ENCODE data around the gene PARD3B. TPM values are rescaled to one million over a fixed set of nuclear protein-coding genes. Genes with fewer than 3 reads are reported as not detected.
A peak's percentile ranks its signal among the peaks of the same experiment; 100 is the strongest.

Gene PARD3B
- total RNA-seq, 1 experiment from 2014 or later = 7.6 TPM

- ChIA-PET POLR2A (ENCODE audit: low non-redundant PET) (no interaction called here), CTCF (no interaction called here)
- Histone ChIP-seq H3K36me3 (ENCODE audit: insufficient read depth, low read length, poor library complexity, severe bottlenecking) (no peaks in the 10 kb centered on the region), H3K4me3 (ENCODE audit: low read depth, low read length, poor library complexity, severe bottlenecking) (no peak overlapping the region), H3K27ac (ENCODE audit: low read depth, low read length, poor library complexity, severe bottlenecking) (no peak overlapping the region), H3K4me1 (ENCODE audit: insufficient read depth, low read length, poor library complexity, severe bottlenecking) (no peaks in the 10 kb centered on the region), H3K9me3 (ENCODE audit: low read depth, low read length, poor library complexity, severe bottlenecking) (no peaks in the 10 kb centered on the region), H3K27me3 (replicated peaks; ENCODE audit: insufficient read depth, low read depth, low read length, poor library complexity) (no peaks in the 10 kb centered on the region)
- intact Hi-C loops (cut with micrococcal nuclease; ENCODE audit: unreplicated experiment) = no loop called here
- TF ChIP-seq, protein P1, sequence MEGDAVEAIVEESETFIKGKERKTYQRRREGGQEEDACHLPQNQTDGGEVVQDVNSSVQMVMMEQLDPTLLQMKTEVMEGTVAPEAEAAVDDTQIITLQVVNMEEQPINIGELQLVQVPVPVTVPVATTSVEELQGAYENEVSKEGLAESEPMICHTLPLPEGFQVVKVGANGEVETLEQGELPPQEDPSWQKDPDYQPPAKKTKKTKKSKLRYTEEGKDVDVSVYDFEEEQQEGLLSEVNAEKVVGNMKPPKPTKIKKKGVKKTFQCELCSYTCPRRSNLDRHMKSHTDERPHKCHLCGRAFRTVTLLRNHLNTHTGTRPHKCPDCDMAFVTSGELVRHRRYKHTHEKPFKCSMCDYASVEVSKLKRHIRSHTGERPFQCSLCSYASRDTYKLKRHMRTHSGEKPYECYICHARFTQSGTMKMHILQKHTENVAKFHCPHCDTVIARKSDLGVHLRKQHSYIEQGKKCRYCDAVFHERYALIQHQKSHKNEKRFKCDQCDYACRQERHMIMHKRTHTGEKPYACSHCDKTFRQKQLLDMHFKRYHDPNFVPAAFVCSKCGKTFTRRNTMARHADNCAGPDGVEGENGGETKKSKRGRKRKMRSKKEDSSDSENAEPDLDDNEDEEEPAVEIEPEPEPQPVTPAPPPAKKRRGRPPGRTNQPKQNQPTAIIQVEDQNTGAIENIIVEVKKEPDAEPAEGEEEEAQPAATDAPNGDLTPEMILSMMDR (conservative IDR thresholded peaks at IDR 0.05; ENCODE audit: low read depth, low read length) = no peak
- DNase-seq (ENCODE audit: low spot score) = no peak
- no TSS peak for BruUV-seq (replicated peaks)
These were observed 1012.6 kb downstream of the PARD3B start for GRCh38 chr2:205557873-205558272.

DNA sequence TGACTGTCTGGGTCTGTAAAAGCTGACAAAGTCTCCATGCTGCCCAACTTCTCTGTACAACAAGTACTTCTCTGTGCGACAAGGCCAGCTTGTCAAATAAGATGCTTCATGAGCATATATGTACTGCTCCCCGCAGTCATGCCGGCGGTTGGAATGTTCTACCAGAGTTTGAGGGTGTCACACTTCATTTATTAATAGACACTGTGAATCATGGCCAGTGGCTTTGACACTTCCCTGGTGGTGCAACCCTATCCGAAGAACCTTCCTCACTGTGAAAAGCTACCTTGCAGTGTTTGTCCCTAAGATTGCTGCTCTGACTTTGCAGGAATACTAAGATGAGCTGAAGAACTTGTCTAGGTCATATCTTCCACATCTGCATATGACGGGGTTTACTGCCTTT, 1016.2 kb downstream of the PARD3B start:
- POLR2A ChIA-PET (ENCODE audit: low non-redundant PET) = no interaction called here
- intact Hi-C loops (cut with micrococcal nuclease; ENCODE audit: unreplicated experiment) = no loop called here
- CTCF ChIA-PET = no interaction called here

DNA sequence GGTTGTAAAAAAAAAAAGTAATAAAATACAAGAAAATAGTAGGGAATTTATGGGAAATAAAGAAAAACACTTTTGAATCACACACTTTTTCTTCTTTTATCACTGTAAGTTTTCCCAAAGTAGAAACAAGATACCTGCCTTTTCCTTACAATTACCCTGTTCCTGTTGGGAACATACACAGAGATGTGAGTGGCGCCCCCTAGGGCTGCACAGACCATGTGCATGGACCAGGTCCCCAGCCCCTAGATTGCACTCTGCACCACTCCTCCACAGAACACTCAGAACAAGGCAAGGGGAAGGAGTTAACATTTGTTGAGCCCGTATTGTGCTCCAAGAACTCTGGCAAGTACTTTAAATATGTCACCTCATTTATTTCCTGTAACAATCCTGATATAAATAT, 1018.4 kb downstream of the PARD3B start:
- Histone ChIP-seq H3K36me3 (ENCODE audit: insufficient read depth, low read length, poor library complexity, severe bottlenecking) (no peaks in the 10 kb centered on the region), H3K4me1 (ENCODE audit: insufficient read depth, low read length, poor library complexity, severe bottlenecking) (no peaks in the 10 kb centered on the region), H3K27ac (ENCODE audit: low read depth, low read length, poor library complexity, severe bottlenecking) (no peak overlapping the region), H3K27me3 (replicated peaks; ENCODE audit: insufficient read depth, low read depth, low read length, poor library complexity) (no peaks in the 10 kb centered on the region), H3K4me3 (ENCODE audit: low read depth, low read length, poor library complexity, severe bottlenecking) (no peak overlapping the region), H3K9me3 (ENCODE audit: low read depth, low read length, poor library complexity, severe bottlenecking) (no peaks in the 10 kb centered on the region)
- TF ChIP-seq, protein P1 (conservative IDR thresholded peaks at IDR 0.05; ENCODE audit: low read depth, low read length) = peak; percentile 79
- TF ChIP-seq EZH2 (IDR thresholded peaks at IDR 0.05; ENCODE audit: borderline replicate concordance, low read depth, low read length, poor library complexity, severe bottlenecking) = no peak
- intact Hi-C loops (cut with micrococcal nuclease; ENCODE audit: unreplicated experiment) = no loop called here
- peak; percentile 44 for DNase-seq (ENCODE audit: low spot score)
- ChIA-PET POLR2A (ENCODE audit: low non-redundant PET) (no interaction called here), CTCF (no interaction called here)
- BruUV-seq (replicated peaks) = no TSS peak

More for the DNA sequence above, 1016.2 kb downstream of the PARD3B start:
- DNase-seq (ENCODE audit: low spot score) = no peak
- TF ChIP-seq, protein P1 (conservative IDR thresholded peaks at IDR 0.05; ENCODE audit: low read depth, low read length) = no peak
- TF ChIP-seq EZH2 (IDR thresholded peaks at IDR 0.05; ENCODE audit: borderline replicate concordance, low read depth, low read length, poor library complexity, severe bottlenecking) = no peak
- H3K27me3 ChIP-seq (replicated peaks; ENCODE audit: insufficient read depth, low read depth, low read length, poor library complexity) = no peaks in the 10 kb centered on the region
- no peak overlapping the region for H3K4me3 ChIP-seq (ENCODE audit: low read depth, low read length, poor library complexity, severe bottlenecking)
- no peaks in the 10 kb centered on the region for H3K9me3 ChIP-seq (ENCODE audit: low read depth, low read length, poor library complexity, severe bottlenecking)
- no peaks in the 10 kb centered on the region for H3K36me3 ChIP-seq (ENCODE audit: insufficient read depth, low read length, poor library complexity, severe bottlenecking)
- no peaks in the 10 kb centered on the region for H3K4me1 ChIP-seq (ENCODE audit: insufficient read depth, low read length, poor library complexity, severe bottlenecking)
- BruUV-seq (replicated peaks) = no TSS peak
- H3K27ac ChIP-seq (ENCODE audit: low read depth, low read length, poor library complexity, severe bottlenecking) = no peak overlapping the region

Measured in A673 (cell line).